ENCODE measurements around the gene C1orf53. TPM values are rescaled to one million over a fixed set of nuclear protein-coding genes. Genes with fewer than 3 reads are reported as not detected.
A peak's percentile ranks its signal among the peaks of the same experiment; 100 is the strongest.

C1orf53 gene
- total RNA-seq, 2 donors from 2014 or later: 1.7 to 3.5 TPM

DNA sequence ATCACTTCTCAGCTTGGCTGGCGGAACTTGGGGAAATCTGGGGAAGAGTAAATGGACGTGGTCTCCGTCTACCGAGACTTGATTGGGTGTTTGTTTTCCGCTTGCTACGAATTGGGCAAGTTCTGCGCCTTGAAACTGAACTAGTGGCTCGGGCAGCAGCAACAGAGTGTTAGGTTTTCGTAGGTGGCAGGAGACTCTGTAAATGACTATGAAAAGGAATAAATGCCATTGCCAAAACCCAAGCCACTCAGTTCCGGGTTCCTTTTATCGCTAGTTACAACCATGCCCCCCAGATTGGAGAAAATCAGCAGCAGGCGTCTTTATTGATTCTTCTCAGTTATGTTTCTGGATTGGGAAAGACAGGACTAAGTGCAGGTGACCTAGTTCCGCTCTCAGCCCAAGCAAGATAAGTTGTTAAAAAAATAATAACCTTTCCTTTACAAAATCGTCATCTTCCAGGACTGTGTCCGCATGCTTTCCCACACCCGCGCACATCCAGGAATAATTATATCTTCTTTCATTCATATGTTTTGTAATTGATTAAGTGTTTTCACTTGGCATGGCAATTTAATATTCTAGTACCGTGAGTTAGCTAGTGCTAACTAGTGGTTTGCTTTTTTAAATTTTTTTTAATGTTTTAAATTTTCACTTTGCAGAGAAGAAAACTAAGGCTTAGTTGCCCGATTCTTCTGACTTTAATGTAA lies 18.1 kb downstream of the C1orf53 start:
- no peak overlapping the region for H3K9ac ChIP-seq (ENCODE audit: extremely low read depth, low read length, poor library complexity, severe bottlenecking)
- Mint-ChIP-seq H3K4me3 (peak overlapping the region; percentile 57), H3K27ac (no peak overlapping the region), H3K9me3 (no peaks in the 10 kb centered on the region), H3K36me3 (ENCODE audit: low read depth) (no peaks in the 10 kb centered on the region), H3K27me3 (ENCODE audit: insufficient read depth) (peaks cover 83% of the 10 kb centered on the region), H3K4me1 (peaks cover 47% of the 10 kb centered on the region)
- WGBS, 2 experiments (ENCODE audit: insufficient coverage in 1 of 2, insufficient read length in 1 of 2): 13 to 19% methylated on average over 11 to 19 of the region's 19 CpGs
- TF ChIP-seq, protein P1, sequence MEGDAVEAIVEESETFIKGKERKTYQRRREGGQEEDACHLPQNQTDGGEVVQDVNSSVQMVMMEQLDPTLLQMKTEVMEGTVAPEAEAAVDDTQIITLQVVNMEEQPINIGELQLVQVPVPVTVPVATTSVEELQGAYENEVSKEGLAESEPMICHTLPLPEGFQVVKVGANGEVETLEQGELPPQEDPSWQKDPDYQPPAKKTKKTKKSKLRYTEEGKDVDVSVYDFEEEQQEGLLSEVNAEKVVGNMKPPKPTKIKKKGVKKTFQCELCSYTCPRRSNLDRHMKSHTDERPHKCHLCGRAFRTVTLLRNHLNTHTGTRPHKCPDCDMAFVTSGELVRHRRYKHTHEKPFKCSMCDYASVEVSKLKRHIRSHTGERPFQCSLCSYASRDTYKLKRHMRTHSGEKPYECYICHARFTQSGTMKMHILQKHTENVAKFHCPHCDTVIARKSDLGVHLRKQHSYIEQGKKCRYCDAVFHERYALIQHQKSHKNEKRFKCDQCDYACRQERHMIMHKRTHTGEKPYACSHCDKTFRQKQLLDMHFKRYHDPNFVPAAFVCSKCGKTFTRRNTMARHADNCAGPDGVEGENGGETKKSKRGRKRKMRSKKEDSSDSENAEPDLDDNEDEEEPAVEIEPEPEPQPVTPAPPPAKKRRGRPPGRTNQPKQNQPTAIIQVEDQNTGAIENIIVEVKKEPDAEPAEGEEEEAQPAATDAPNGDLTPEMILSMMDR (conservative IDR thresholded peaks at IDR 0.05): no peak
- peaks cover 88% of the 10 kb centered on the region for H3K27me3 ChIP-seq (ENCODE audit: control insufficient read depth, insufficient read depth, low read length, poor library complexity, severe bottlenecking)
- peak; percentile 70 for DNase-seq
- H3K36me3 ChIP-seq (ENCODE audit: control insufficient read depth, insufficient read depth, low read length): no peaks in the 10 kb centered on the region
- no peak overlapping the region for H3K4me3 ChIP-seq (ENCODE audit: low read length)
- H3K27ac ChIP-seq (ENCODE audit: low read depth, low read length): no peak overlapping the region
- H3K9me3 ChIP-seq (ENCODE audit: control insufficient read depth, low read length): no peaks in the 10 kb centered on the region
- H3K4me1 ChIP-seq (ENCODE audit: control insufficient read depth, insufficient read depth, low read length): peaks cover 2% of the 10 kb centered on the region

DNA sequence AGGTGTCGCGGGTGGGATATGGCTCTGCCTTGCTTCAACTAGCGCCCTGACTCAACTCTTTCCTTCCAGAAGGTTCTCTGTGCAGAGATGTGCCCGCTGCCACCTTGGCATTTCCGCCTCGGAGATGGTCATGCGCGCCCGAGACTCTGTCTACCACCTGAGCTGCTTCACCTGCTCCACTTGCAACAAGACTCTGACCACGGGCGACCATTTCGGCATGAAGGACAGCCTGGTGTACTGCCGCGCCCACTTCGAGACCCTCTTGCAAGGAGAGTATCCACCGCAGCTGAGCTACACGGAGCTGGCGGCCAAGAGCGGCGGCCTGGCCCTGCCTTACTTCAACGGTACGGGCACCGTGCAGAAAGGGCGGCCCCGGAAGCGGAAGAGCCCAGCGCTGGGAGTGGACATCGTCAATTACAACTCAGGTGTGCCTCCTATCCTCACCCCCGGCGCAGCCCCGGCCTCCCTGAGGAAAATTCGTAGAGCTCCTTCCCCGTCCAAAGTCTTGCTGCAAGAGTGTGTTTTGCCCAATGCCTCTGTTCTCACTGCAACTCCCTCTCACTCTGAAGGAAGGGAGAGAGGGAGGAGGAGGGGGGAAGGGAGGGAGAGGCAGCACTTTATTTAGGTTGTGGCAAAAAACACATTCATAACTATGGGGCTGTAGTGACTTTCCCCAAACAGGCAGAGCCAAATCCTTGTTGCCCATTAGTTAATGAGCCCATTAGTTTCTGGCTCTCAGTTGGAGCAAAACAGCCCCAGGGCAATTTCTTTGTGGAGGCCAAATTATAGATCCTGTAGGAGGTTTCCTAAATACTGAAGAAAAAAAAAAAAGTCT lies 19.0 kb downstream of the C1orf53 start:
- Histone ChIP-seq H3K4me1 (ENCODE audit: control insufficient read depth, insufficient read depth, low read length) (peaks cover 2% of the 10 kb centered on the region), H3K9me3 (ENCODE audit: control insufficient read depth, low read length) (no peaks in the 10 kb centered on the region), H3K4me3 (ENCODE audit: low read length) (no peak overlapping the region), H3K9ac (ENCODE audit: extremely low read depth, low read length, poor library complexity, severe bottlenecking) (no peak overlapping the region), H3K36me3 (ENCODE audit: control insufficient read depth, insufficient read depth, low read length) (no peaks in the 10 kb centered on the region), H3K27ac (ENCODE audit: low read depth, low read length) (no peak overlapping the region), H3K27me3 (ENCODE audit: control insufficient read depth, insufficient read depth, low read length, poor library complexity, severe bottlenecking) (peaks cover 80% of the 10 kb centered on the region)
- Mint-ChIP-seq H3K9me3 (no peaks in the 10 kb centered on the region), H3K4me3 (peak overlapping the region; percentile 57), H3K27me3 (ENCODE audit: insufficient read depth) (peaks cover 83% of the 10 kb centered on the region), H3K4me1 (peaks cover 38% of the 10 kb centered on the region), H3K27ac (no peak overlapping the region), H3K36me3 (ENCODE audit: low read depth) (no peaks in the 10 kb centered on the region)
- DNase-seq: peak; percentile 82
- TF ChIP-seq, protein P1 (conservative IDR thresholded peaks at IDR 0.05): no peak
- WGBS, 2 experiments (ENCODE audit: insufficient coverage in 1 of 2, insufficient read length in 1 of 2): 20% methylated on average over 33 of the region's 33 CpGs; no CpG with 5 or more reads in 1 of the 2 experiments

DNA sequence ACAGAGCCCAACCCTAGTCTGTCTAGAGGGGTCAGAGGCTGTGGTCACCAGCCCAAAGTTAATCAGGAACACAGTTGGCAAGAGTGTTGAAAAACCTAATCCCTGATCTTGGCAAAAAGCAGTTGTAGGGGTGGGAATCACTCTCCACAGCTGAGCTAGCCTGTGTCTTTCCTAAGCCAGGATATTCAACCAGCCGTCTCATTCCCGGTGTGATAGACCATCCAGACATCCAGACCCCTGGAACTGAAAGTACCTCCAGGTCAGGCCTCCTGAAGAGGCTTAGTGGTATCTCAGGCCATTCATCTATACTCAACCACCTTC lies 19.6 kb downstream of the C1orf53 start:
- WGBS, 2 experiments (ENCODE audit: insufficient coverage in 1 of 2, insufficient read length in 1 of 2): 77 to 81% methylated on average over 2 of the region's 2 CpGs

More for the DNA sequence above, 19.6 kb downstream of the C1orf53 start:
- Mint-ChIP-seq H3K9me3 (no peaks in the 10 kb centered on the region), H3K27me3 (ENCODE audit: insufficient read depth) (peaks cover 83% of the 10 kb centered on the region), H3K4me3 (no peak overlapping the region), H3K27ac (no peak overlapping the region), H3K36me3 (ENCODE audit: low read depth) (no peaks in the 10 kb centered on the region), H3K4me1 (peaks cover 33% of the 10 kb centered on the region)
- Histone ChIP-seq H3K4me3 (ENCODE audit: low read length) (no peak overlapping the region), H3K27me3 (ENCODE audit: control insufficient read depth, insufficient read depth, low read length, poor library complexity, severe bottlenecking) (peaks cover 74% of the 10 kb centered on the region), H3K27ac (ENCODE audit: low read depth, low read length) (no peak overlapping the region), H3K9me3 (ENCODE audit: control insufficient read depth, low read length) (no peaks in the 10 kb centered on the region), H3K9ac (ENCODE audit: extremely low read depth, low read length, poor library complexity, severe bottlenecking) (no peak overlapping the region), H3K36me3 (ENCODE audit: control insufficient read depth, insufficient read depth, low read length) (no peaks in the 10 kb centered on the region), H3K4me1 (ENCODE audit: control insufficient read depth, insufficient read depth, low read length) (peaks cover 2% of the 10 kb centered on the region)
- TF ChIP-seq, protein P1 (conservative IDR thresholded peaks at IDR 0.05): no peak
- DNase-seq: no peak

Data from endodermal cell (in vitro differentiated cells).